BE2C (cell line): ENCODE measurements around the gene OLFM2.
A peak's percentile ranks its signal among the peaks of the same experiment; 100 is the strongest.
"Not testable (repeated sequence)": the region's sequence is repeated elsewhere in the genome, so short reads cannot be mapped to it uniquely, and the experiment has no call there.

ENCODE experiments used
- DNase-seq: peaks from one replicate; pipeline ENCODE4 v3.0.0-alpha.2; 2020
- H3K27me3 ChIP-seq: fragments of 250-450 bp; sonication (Bioruptor Pico); 2 replicates; pipeline ENCODE4 v1.5.1; 2020; ENCODE audit warnings: mild to moderate bottlenecking
- H3K36me3 ChIP-seq: fragments of 250-450 bp; sonication (Bioruptor Pico); 2 replicates; pipeline ENCODE4 v1.5.1; 2020; ENCODE audit warnings: mild to moderate bottlenecking
- H3K4me1 ChIP-seq: fragments of 250-450 bp; sonication (Bioruptor Pico); 2 replicates; pipeline ENCODE4 v1.5.1; 2020
- H3K4me3 ChIP-seq: 2 replicates; pipeline ENCODE4 v1.5.1; 2011; ENCODE audit warnings: low read depth, low read length
- H3K9me3 ChIP-seq: fragments of 250-450 bp; sonication (Bioruptor Pico); 2 replicates; pipeline ENCODE4 v1.5.1; 2020
- CTCF ChIP-seq: IDR thresholded peaks from 2 replicates; pipeline ENCODE4 v1.5.1; 2012; ENCODE audit warnings: mild to moderate bottlenecking, low read depth, low read length

The OLFM2 gene

GRCh38 chr19:9848060-9848459 is 88.3 kb downstream of the OLFM2 start:
- peaks cover 48% of the 10 kb centered on the region for H3K36me3 ChIP-seq
- peak; percentile 57 for TF ChIP-seq CTCF
- no peaks in the 10 kb centered on the region for H3K9me3 ChIP-seq
- H3K27me3 ChIP-seq, result no peaks in the 10 kb centered on the region
- H3K4me1 ChIP-seq, result no peaks in the 10 kb centered on the region
- DNase-seq, result peak; percentile 37
- no peak overlapping the region for H3K4me3 ChIP-seq

- DNase-seq, result peak; percentile 62
- Histone ChIP-seq H3K4me3 (no peak overlapping the region), H3K9me3 (no peaks in the 10 kb centered on the region), H3K27me3 (no peaks in the 10 kb centered on the region), H3K36me3 (peaks cover 56% of the 10 kb centered on the region), H3K4me1 (no peaks in the 10 kb centered on the region)
- peak; percentile 53 for TF ChIP-seq CTCF
Observed at GRCh38 chr19:9847087-9847671, 89.1 kb downstream of the OLFM2 start.

GRCh38 chr19:9843626-9844273 is 92.6 kb downstream of the OLFM2 start:
- peaks cover 81% of the 10 kb centered on the region for H3K36me3 ChIP-seq
- not testable (repeated sequence) for DNase-seq, H3K4me1 ChIP-seq, H3K4me3 ChIP-seq, H3K9me3 ChIP-seq, H3K27me3 ChIP-seq

GRCh38 chr19:9842834-9843625 is 93.3 kb downstream of the OLFM2 start:
- DNase-seq, result no peak
- H3K9me3 ChIP-seq, result no peaks in the 10 kb centered on the region
- H3K4me1 ChIP-seq, result no peaks in the 10 kb centered on the region
- H3K27me3 ChIP-seq, result no peaks in the 10 kb centered on the region
- TF ChIP-seq CTCF, result no peak
- no peak overlapping the region for H3K4me3 ChIP-seq
- peaks cover 78% of the 10 kb centered on the region for H3K36me3 ChIP-seq

- no peak for TF ChIP-seq CTCF
- Histone ChIP-seq H3K4me3 (no peak overlapping the region), H3K4me1 (no peaks in the 10 kb centered on the region), H3K9me3 (no peaks in the 10 kb centered on the region), H3K36me3 (peaks cover 57% of the 10 kb centered on the region), H3K27me3 (no peaks in the 10 kb centered on the region)
- DNase-seq, result no peak
Observed at GRCh38 chr19:9839415-9839814, 96.9 kb downstream of the OLFM2 start.

- Histone ChIP-seq H3K4me3 (no peak overlapping the region), H3K4me1 (no peaks in the 10 kb centered on the region), H3K36me3 (peaks cover 47% of the 10 kb centered on the region), H3K27me3 (no peaks in the 10 kb centered on the region), H3K9me3 (no peaks in the 10 kb centered on the region)
- DNase-seq, result no peak
- TF ChIP-seq CTCF, result no peak
Observed at GRCh38 chr19:9838324-9838723, 98.0 kb downstream of the OLFM2 start.
